PC-9 (cell line): ENCODE results near the gene NPL.

Source experiments
- EZH2 ChIP-seq: fragments of 200-600 bp; sonication (generic); IDR thresholded peaks from 2 replicates; pipeline ENCODE4 v1.8.0; 2017; ENCODE audit warnings: antibody characterized with exemption, low read depth
- TF ChIP-seq, protein P1 (sequence below): fragments of 200-600 bp; sonication (generic); conservative IDR thresholded peaks from 2 replicates; pipeline ENCODE4 v1.6.1; 2017; ENCODE audit warnings: mixed run types, antibody characterized with exemption, mild to moderate bottlenecking, moderate library complexity

- TF ChIP-seq, protein P1, sequence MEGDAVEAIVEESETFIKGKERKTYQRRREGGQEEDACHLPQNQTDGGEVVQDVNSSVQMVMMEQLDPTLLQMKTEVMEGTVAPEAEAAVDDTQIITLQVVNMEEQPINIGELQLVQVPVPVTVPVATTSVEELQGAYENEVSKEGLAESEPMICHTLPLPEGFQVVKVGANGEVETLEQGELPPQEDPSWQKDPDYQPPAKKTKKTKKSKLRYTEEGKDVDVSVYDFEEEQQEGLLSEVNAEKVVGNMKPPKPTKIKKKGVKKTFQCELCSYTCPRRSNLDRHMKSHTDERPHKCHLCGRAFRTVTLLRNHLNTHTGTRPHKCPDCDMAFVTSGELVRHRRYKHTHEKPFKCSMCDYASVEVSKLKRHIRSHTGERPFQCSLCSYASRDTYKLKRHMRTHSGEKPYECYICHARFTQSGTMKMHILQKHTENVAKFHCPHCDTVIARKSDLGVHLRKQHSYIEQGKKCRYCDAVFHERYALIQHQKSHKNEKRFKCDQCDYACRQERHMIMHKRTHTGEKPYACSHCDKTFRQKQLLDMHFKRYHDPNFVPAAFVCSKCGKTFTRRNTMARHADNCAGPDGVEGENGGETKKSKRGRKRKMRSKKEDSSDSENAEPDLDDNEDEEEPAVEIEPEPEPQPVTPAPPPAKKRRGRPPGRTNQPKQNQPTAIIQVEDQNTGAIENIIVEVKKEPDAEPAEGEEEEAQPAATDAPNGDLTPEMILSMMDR, result no peak
- no peak for TF ChIP-seq EZH2
Measured at GRCh38 chr1:182829285-182829932, 39.8 kb downstream of the NPL start.
